ENCODE results near the gene ODAPH.

ODAPH gene

GRCh38 chr4:75547647-75548387, 8.0 kb upstream of the ODAPH start:
- Histone ChIP-seq H3K4me2 (ENCODE audit: low read length) (no peak overlapping the region), H3K9me3 (replicated peaks; ENCODE audit: low read length) (no peaks in the 10 kb centered on the region), H3K4me1 (ENCODE audit: control insufficient read depth, insufficient read depth, low read length) (peaks cover 8% of the 10 kb centered on the region), H3K27me3 (ENCODE audit: control insufficient read depth, insufficient read depth, low read length) (no peaks in the 10 kb centered on the region), H3K36me3 (ENCODE audit: insufficient read depth, low read length) (no peaks in the 10 kb centered on the region), H3K9ac (ENCODE audit: low read depth, low read length) (no peak overlapping the region), H3K4me3 (ENCODE audit: low read length) (no peak overlapping the region)

DNA sequence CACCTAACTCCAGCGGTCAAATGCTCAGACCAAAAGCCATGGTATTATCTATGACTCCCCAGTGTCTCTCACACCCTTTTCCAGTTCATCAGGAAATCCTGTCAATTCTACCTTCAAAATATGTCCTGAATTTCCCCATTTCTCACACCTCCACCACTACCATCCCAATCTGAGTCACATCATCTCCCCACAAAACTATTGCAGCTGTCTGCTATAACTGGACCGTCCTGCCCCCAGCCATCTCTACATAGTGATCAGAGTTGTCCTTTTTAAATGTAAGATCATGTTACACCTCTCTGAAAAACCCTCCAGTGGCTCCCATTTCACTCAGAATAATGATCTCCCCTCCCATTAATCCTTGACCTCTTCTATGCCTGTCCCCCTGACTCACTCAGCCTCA, 6.8 kb upstream of the ODAPH start:
- Histone ChIP-seq H3K27me3 (ENCODE audit: control insufficient read depth, insufficient read depth, low read length) (no peaks in the 10 kb centered on the region), H3K9me3 (replicated peaks; ENCODE audit: low read length) (no peaks in the 10 kb centered on the region), H3K9ac (ENCODE audit: low read depth, low read length) (no peak overlapping the region), H3K4me2 (ENCODE audit: low read length) (no peak overlapping the region), H3K36me3 (ENCODE audit: insufficient read depth, low read length) (no peaks in the 10 kb centered on the region), H3K4me1 (ENCODE audit: control insufficient read depth, insufficient read depth, low read length) (peaks cover 3% of the 10 kb centered on the region), H3K4me3 (ENCODE audit: low read length) (no peak overlapping the region)

GRCh38 chr4:75552452-75552851, 3.4 kb upstream of the ODAPH start:
- H3K9ac ChIP-seq (ENCODE audit: low read depth, low read length): no peak overlapping the region
- no peak overlapping the region for H3K4me3 ChIP-seq (ENCODE audit: low read length)
- H3K4me1 ChIP-seq (ENCODE audit: control insufficient read depth, insufficient read depth, low read length): peaks cover 3% of the 10 kb centered on the region
- no peak overlapping the region for H3K4me2 ChIP-seq (ENCODE audit: low read length)
- no peaks in the 10 kb centered on the region for H3K36me3 ChIP-seq (ENCODE audit: insufficient read depth, low read length)
- peaks cover 12% of the 10 kb centered on the region for H3K27me3 ChIP-seq (ENCODE audit: control insufficient read depth, insufficient read depth, low read length)
- no peaks in the 10 kb centered on the region for H3K9me3 ChIP-seq (replicated peaks; ENCODE audit: low read length)

GRCh38 chr4:75557696-75558095, 1.8 kb downstream of the ODAPH start:
- Histone ChIP-seq H3K9me3 (replicated peaks; ENCODE audit: low read length) (no peaks in the 10 kb centered on the region), H3K4me1 (ENCODE audit: control insufficient read depth, insufficient read depth, low read length) (no peaks in the 10 kb centered on the region), H3K36me3 (ENCODE audit: insufficient read depth, low read length) (no peaks in the 10 kb centered on the region), H3K4me3 (ENCODE audit: low read length) (no peak overlapping the region), H3K9ac (ENCODE audit: low read depth, low read length) (no peak overlapping the region), H3K27me3 (ENCODE audit: control insufficient read depth, insufficient read depth, low read length) (peaks cover 16% of the 10 kb centered on the region), H3K4me2 (ENCODE audit: low read length) (no peak overlapping the region)

DNA sequence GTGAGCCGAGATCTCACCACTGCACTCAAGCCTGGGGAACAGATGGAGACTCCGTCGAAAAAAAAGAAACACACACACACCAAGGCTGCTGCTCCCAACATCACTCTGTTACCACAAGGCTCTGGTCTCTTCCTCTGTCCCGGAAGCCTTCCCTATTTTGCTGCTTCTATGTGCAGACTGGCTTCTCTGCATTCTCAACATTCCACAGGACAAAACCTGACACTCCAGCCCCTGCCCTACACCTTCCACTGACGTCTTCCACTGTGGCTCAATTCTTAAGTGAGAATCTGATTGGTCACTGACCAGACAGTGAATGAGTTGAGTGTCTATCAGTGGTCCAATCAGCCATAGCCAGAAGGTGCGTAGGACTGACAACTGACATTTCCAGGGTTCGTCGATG, 5.9 kb downstream of the ODAPH start:
- Histone ChIP-seq H3K9ac (ENCODE audit: low read depth, low read length) (no peak overlapping the region), H3K4me1 (ENCODE audit: control insufficient read depth, insufficient read depth, low read length) (no peaks in the 10 kb centered on the region), H3K4me2 (ENCODE audit: low read length) (no peak overlapping the region), H3K36me3 (ENCODE audit: insufficient read depth, low read length) (no peaks in the 10 kb centered on the region), H3K27me3 (ENCODE audit: control insufficient read depth, insufficient read depth, low read length) (peaks cover 14% of the 10 kb centered on the region), H3K4me3 (ENCODE audit: low read length) (no peak overlapping the region), H3K9me3 (replicated peaks; ENCODE audit: low read length) (no peaks in the 10 kb centered on the region)

DNA sequence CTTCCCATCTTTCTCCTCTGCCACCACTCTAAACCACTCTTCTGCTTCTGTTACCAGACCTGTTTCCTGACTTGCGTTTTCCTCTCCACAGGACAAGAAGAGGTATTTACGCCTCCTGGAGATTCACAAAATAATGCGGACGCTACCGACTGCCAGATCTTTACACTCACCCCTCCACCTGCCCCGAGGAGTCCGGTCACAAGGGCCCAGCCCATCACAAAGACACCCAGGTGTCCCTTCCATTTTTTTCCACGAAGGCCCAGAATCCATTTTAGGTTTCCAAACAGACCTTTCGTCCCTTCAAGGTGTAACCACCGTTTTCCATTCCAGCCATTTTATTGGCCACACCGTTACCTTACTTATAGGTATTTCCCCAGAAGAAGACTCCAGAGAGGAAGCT, 8.2 kb downstream of the ODAPH start:
- no peaks in the 10 kb centered on the region for H3K9me3 ChIP-seq (replicated peaks; ENCODE audit: low read length)
- H3K9ac ChIP-seq (ENCODE audit: low read depth, low read length): no peak overlapping the region
- H3K4me1 ChIP-seq (ENCODE audit: control insufficient read depth, insufficient read depth, low read length): no peaks in the 10 kb centered on the region
- no peak overlapping the region for H3K4me2 ChIP-seq (ENCODE audit: low read length)
- no peak overlapping the region for H3K4me3 ChIP-seq (ENCODE audit: low read length)
- peaks cover 6% of the 10 kb centered on the region for H3K27me3 ChIP-seq (ENCODE audit: control insufficient read depth, insufficient read depth, low read length)
- no peaks in the 10 kb centered on the region for H3K36me3 ChIP-seq (ENCODE audit: insufficient read depth, low read length)

DNA sequence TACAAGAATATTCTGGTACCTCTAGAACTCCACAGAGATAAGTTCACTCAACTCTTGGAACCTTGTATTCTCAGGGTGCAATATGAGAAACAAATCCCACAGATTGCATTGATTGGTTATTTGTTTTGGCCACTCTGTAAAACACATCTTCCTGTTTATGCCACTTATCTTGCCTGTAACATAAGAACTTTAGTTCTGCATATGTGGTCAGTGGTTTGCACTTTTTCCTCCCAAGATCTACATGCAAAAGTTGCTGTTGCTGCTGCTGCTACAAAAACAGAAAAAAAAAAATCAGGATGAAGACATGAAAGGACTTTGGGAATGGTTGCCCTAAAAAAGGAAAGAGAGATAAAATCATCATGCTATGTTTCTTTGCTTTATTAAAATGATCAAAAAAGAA, 9.6 kb downstream of the ODAPH start:
- Histone ChIP-seq H3K9ac (ENCODE audit: low read depth, low read length) (no peak overlapping the region), H3K4me1 (ENCODE audit: control insufficient read depth, insufficient read depth, low read length) (no peaks in the 10 kb centered on the region), H3K36me3 (ENCODE audit: insufficient read depth, low read length) (no peaks in the 10 kb centered on the region), H3K4me3 (ENCODE audit: low read length) (no peak overlapping the region), H3K4me2 (ENCODE audit: low read length) (no peak overlapping the region), H3K9me3 (replicated peaks; ENCODE audit: low read length) (no peaks in the 10 kb centered on the region), H3K27me3 (ENCODE audit: control insufficient read depth, insufficient read depth, low read length) (peaks cover 6% of the 10 kb centered on the region)

- Histone ChIP-seq H3K9ac (ENCODE audit: low read depth, low read length) (no peak overlapping the region), H3K9me3 (replicated peaks; ENCODE audit: low read length) (no peaks in the 10 kb centered on the region), H3K27me3 (ENCODE audit: control insufficient read depth, insufficient read depth, low read length) (peaks cover 11% of the 10 kb centered on the region), H3K4me3 (ENCODE audit: low read length) (no peak overlapping the region), H3K36me3 (ENCODE audit: insufficient read depth, low read length) (no peaks in the 10 kb centered on the region), H3K4me2 (ENCODE audit: low read length) (no peak overlapping the region), H3K4me1 (ENCODE audit: control insufficient read depth, insufficient read depth, low read length) (no peaks in the 10 kb centered on the region)
Observed at GRCh38 chr4:75566911-75567310, 11.0 kb downstream of the ODAPH start.

DNA sequence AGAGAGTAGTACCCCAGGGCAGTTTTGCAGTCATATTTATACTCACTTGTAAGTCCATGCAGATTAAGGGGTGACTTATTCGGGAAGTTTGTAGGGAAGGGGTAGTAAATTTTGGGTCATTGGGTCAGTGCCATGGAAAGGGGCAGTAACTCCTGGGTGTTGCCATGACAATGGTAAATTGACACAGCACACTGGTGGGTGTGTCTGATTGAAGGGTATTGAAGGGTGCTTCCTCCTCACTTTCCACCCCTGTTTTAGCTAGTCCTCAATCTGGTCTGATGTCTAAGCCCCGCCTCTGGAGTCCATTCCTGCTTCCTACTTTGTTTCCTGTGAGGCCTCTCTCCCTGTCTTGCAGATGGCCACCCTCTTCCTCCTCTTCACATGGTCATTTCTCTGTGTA, 11.9 kb downstream of the ODAPH start:
- H3K36me3 ChIP-seq (ENCODE audit: insufficient read depth, low read length): no peaks in the 10 kb centered on the region
- H3K4me1 ChIP-seq (ENCODE audit: control insufficient read depth, insufficient read depth, low read length): no peaks in the 10 kb centered on the region
- no peak overlapping the region for H3K4me2 ChIP-seq (ENCODE audit: low read length)
- no peaks in the 10 kb centered on the region for H3K9me3 ChIP-seq (replicated peaks; ENCODE audit: low read length)
- H3K4me3 ChIP-seq (ENCODE audit: low read length): no peak overlapping the region
- H3K27me3 ChIP-seq (ENCODE audit: control insufficient read depth, insufficient read depth, low read length): peaks cover 17% of the 10 kb centered on the region
- H3K9ac ChIP-seq (ENCODE audit: low read depth, low read length): no peak overlapping the region

DNA sequence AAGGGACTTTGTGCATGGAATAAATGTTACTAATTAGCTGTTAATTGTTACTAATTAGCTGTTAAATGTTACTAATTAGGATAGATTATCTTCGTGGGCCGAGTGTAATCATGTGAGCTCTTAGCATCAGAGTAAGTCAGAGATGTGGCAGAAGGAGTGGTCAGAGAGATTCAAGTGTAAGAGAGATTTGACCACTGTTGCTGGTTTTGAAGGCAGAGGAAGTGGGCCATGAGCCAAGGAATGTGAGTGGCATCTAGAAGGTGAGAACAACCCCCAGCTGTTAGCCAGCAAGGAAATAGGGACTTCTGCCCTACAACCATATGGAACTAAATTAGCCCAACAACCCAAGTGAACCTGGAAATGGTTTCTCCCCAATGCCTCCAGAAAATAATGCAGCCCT, 28.2 kb downstream of the ODAPH start:
- Histone ChIP-seq H3K4me1 (ENCODE audit: control insufficient read depth, insufficient read depth, low read length) (no peaks in the 10 kb centered on the region), H3K4me2 (ENCODE audit: low read length) (no peak overlapping the region), H3K4me3 (ENCODE audit: low read length) (no peak overlapping the region), H3K9ac (ENCODE audit: low read depth, low read length) (no peak overlapping the region), H3K9me3 (replicated peaks; ENCODE audit: low read length) (no peaks in the 10 kb centered on the region), H3K27me3 (ENCODE audit: control insufficient read depth, insufficient read depth, low read length) (peaks cover 6% of the 10 kb centered on the region), H3K36me3 (ENCODE audit: insufficient read depth, low read length) (no peaks in the 10 kb centered on the region)

GRCh38 chr4:75593393-75593792, 37.5 kb downstream of the ODAPH start:
- H3K36me3 ChIP-seq (ENCODE audit: insufficient read depth, low read length): no peaks in the 10 kb centered on the region
- no peaks in the 10 kb centered on the region for H3K4me1 ChIP-seq (ENCODE audit: control insufficient read depth, insufficient read depth, low read length)
- no peaks in the 10 kb centered on the region for H3K27me3 ChIP-seq (ENCODE audit: control insufficient read depth, insufficient read depth, low read length)
- no peaks in the 10 kb centered on the region for H3K9me3 ChIP-seq (replicated peaks; ENCODE audit: low read length)
- H3K9ac ChIP-seq (ENCODE audit: low read depth, low read length): no peak overlapping the region
- no peak overlapping the region for H3K4me3 ChIP-seq (ENCODE audit: low read length)
- no peak overlapping the region for H3K4me2 ChIP-seq (ENCODE audit: low read length)

GRCh38 chr4:75596061-75596460, 40.2 kb downstream of the ODAPH start:
- H3K4me1 ChIP-seq (ENCODE audit: control insufficient read depth, insufficient read depth, low read length): no peaks in the 10 kb centered on the region
- H3K27me3 ChIP-seq (ENCODE audit: control insufficient read depth, insufficient read depth, low read length): no peaks in the 10 kb centered on the region
- no peak overlapping the region for H3K9ac ChIP-seq (ENCODE audit: low read depth, low read length)
- H3K4me2 ChIP-seq (ENCODE audit: low read length): no peak overlapping the region
- no peak overlapping the region for H3K4me3 ChIP-seq (ENCODE audit: low read length)
- no peaks in the 10 kb centered on the region for H3K36me3 ChIP-seq (ENCODE audit: insufficient read depth, low read length)
- no peaks in the 10 kb centered on the region for H3K9me3 ChIP-seq (replicated peaks; ENCODE audit: low read length)
